ENCODE results near the gene TBC1D9B.

Gene TBC1D9B

GRCh38 chr5:179870403-179870903, 37.2 kb downstream of the TBC1D9B start:
- POLR2A ChIA-PET = no interaction called here
- Histone ChIP-seq H3K27ac (ENCODE audit: insufficient read depth in 1 of 2, low read depth in 1 of 2, low read length in 2 of 2, poor library complexity in 1 of 2, severe bottlenecking in 2 of 2) (no peak overlapping the region), H3K27me3 (replicated peaks in 2 of 5; ENCODE audit: control insufficient read depth in 4 of 5, insufficient read depth in 5 of 5, low read length in 4 of 5) (no peaks in the 10 kb centered on the region), H3K36me3 (ENCODE audit: control insufficient read depth in 4 of 4, insufficient read depth in 4 of 4, low read length in 3 of 4) (peaks cover 6 to 92% (median 75%) of the 10 kb centered on the region in 4 experiments), H3K9me3 (ENCODE audit: control extremely low read depth in 1 of 5, control insufficient read depth in 4 of 5, insufficient read depth in 2 of 5, low read depth in 1 of 5, low read length in 4 of 5) (no peaks in the 10 kb centered on the region), H3K4me3 (ENCODE audit: control insufficient read depth in 1 of 7, extremely low read depth in 1 of 7, insufficient read depth in 4 of 7, low read depth in 2 of 7, low read length in 6 of 7) (no peak overlapping the region), H3K4me1 (ENCODE audit: control extremely low read depth in 1 of 4, control insufficient read depth in 4 of 4, insufficient read depth in 4 of 4, low read length in 3 of 4) (no peaks in the 10 kb centered on the region)
- DNase-seq = peak in 2 of 3 donors; percentile 55 to 70
- WGBS (ENCODE audit: insufficient coverage) = 98% methylated on average over 14 of the region's 17 CpGs
- CTCF ChIA-PET = interaction anchor here (0.7 to 2.3 kb wide), 6 partner anchors 12 to 222 kb away, joined by 3 to 5 read pairs (median 3); no protein-coding TSS in a partner anchor

- 99% methylated on average over 12 of the region's 16 CpGs for WGBS (ENCODE audit: insufficient coverage)
- no peak overlapping the region for H3K4me3 ChIP-seq (ENCODE audit: control insufficient read depth in 1 of 7, extremely low read depth in 1 of 7, insufficient read depth in 4 of 7, low read depth in 2 of 7, low read length in 6 of 7)
- H3K27me3 ChIP-seq (replicated peaks in 2 of 5; ENCODE audit: control insufficient read depth in 4 of 5, insufficient read depth in 5 of 5, low read length in 4 of 5) = no peaks in the 10 kb centered on the region
- no peak overlapping the region for H3K27ac ChIP-seq (ENCODE audit: insufficient read depth in 1 of 2, low read depth in 1 of 2, low read length in 2 of 2, poor library complexity in 1 of 2, severe bottlenecking in 2 of 2)
- no peaks in the 10 kb centered on the region for H3K4me1 ChIP-seq (ENCODE audit: control extremely low read depth in 1 of 4, control insufficient read depth in 4 of 4, insufficient read depth in 4 of 4, low read length in 3 of 4)
- no peaks in the 10 kb centered on the region for H3K9me3 ChIP-seq (ENCODE audit: control extremely low read depth in 1 of 5, control insufficient read depth in 4 of 5, insufficient read depth in 2 of 5, low read depth in 1 of 5, low read length in 4 of 5)
- H3K36me3 ChIP-seq (ENCODE audit: control insufficient read depth in 4 of 4, insufficient read depth in 4 of 4, low read length in 3 of 4) = peaks cover 6 to 92% (median 73%) of the 10 kb centered on the region in 4 experiments
- ChIA-PET CTCF (interaction anchor here (0.6 to 2.3 kb wide), 5 partner anchors 13 to 136 kb away, joined by 3 to 5 read pairs (median 4); no protein-coding TSS in a partner anchor), POLR2A (interaction anchor here (0.7 kb wide), 1 partner anchor 124 kb away, joined by 3 read pairs; no protein-coding TSS in a partner anchor)
- DNase-seq = no peak
Measured at GRCh38 chr5:179869641-179870402, 37.9 kb downstream of the TBC1D9B start.

GRCh38 chr5:179869101-179869500, 38.6 kb downstream of the TBC1D9B start:
- no peak for DNase-seq
- 97% methylated on average over 5 of the region's 5 CpGs for WGBS (ENCODE audit: insufficient coverage)
- peaks cover 4 to 91% (median 73%) of the 10 kb centered on the region in 4 experiments for H3K36me3 ChIP-seq (ENCODE audit: control insufficient read depth in 4 of 4, insufficient read depth in 4 of 4, low read length in 3 of 4)
- CTCF ChIA-PET = interaction anchor here (0.6 to 2.3 kb wide), 7 partner anchors 9 to 133 kb away, joined by 3 to 5 read pairs (median 3); no protein-coding TSS in a partner anchor
- POLR2A ChIA-PET = interaction anchor here (0.7 kb wide), 2 partner anchors 32 to 125 kb away, joined by 3 read pairs; no protein-coding TSS in a partner anchor
- no peaks in the 10 kb centered on the region for H3K4me1 ChIP-seq (ENCODE audit: control extremely low read depth in 1 of 4, control insufficient read depth in 4 of 4, insufficient read depth in 4 of 4, low read length in 3 of 4)
- H3K27me3 ChIP-seq (replicated peaks in 2 of 5; ENCODE audit: control insufficient read depth in 4 of 5, insufficient read depth in 5 of 5, low read length in 4 of 5) = no peaks in the 10 kb centered on the region
- H3K9me3 ChIP-seq (ENCODE audit: control extremely low read depth in 1 of 5, control insufficient read depth in 4 of 5, insufficient read depth in 2 of 5, low read depth in 1 of 5, low read length in 4 of 5) = no peaks in the 10 kb centered on the region
- no peak overlapping the region for H3K4me3 ChIP-seq (ENCODE audit: control insufficient read depth in 1 of 7, extremely low read depth in 1 of 7, insufficient read depth in 4 of 7, low read depth in 2 of 7, low read length in 6 of 7)
- H3K27ac ChIP-seq (ENCODE audit: insufficient read depth in 1 of 2, low read depth in 1 of 2, low read length in 2 of 2, poor library complexity in 1 of 2, severe bottlenecking in 2 of 2) = no peak overlapping the region

DNA sequence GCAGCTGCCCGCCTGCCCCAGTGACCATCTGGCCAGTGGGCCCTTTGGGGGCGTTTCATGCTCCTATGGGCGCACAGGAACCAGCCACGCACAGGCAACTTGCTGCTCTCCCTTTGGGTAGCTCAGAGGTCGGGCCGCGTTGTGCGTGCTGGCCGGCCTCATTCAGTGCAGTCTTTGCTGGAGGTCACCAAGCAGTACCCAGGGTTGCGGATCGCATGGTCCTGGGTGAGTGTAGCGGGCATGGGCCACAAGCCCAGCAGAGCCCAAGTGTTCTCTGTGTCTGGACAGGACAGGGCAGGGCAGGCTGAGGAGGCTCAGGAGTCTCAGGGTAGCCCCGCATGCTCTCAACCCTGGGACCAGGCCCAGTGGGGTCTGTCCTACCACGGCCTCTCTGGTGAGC, 39.2 kb downstream of the TBC1D9B start:
- over 99% methylated on average over 14 of the region's 14 CpGs for WGBS (ENCODE audit: insufficient coverage)

DNA sequence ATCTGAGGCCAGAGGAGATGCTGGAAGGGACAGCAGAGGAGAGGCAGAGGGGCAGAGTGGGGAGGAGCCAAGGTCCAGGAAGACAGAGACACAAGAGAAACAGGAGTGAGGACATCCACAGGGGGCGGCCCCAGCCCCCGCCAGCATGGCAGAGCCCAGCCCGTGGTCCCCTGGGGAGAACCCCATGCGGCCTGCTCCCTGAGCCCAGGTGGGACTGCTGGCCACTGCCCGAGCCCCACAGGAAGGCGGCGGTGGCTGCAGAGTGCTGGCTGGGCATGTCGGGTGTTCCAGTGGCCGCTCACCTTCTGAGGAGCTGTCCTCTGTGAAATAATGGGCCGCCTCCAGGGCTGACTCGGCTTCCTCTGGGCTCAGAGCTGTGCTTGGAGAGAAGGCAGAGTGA, 40.2 kb downstream of the TBC1D9B start:
- Histone ChIP-seq H3K4me1 (ENCODE audit: control extremely low read depth in 1 of 4, control insufficient read depth in 4 of 4, insufficient read depth in 4 of 4, low read length in 3 of 4) (no peaks in the 10 kb centered on the region), H3K27me3 (replicated peaks in 2 of 5; ENCODE audit: control insufficient read depth in 4 of 5, insufficient read depth in 5 of 5, low read length in 4 of 5) (no peaks in the 10 kb centered on the region), H3K36me3 (ENCODE audit: control insufficient read depth in 4 of 4, insufficient read depth in 4 of 4, low read length in 3 of 4) (peaks cover 7 to 91% (median 71%) of the 10 kb centered on the region in 4 experiments), H3K9me3 (ENCODE audit: control extremely low read depth in 1 of 5, control insufficient read depth in 4 of 5, insufficient read depth in 2 of 5, low read depth in 1 of 5, low read length in 4 of 5) (no peaks in the 10 kb centered on the region), H3K27ac (ENCODE audit: insufficient read depth in 1 of 2, low read depth in 1 of 2, low read length in 2 of 2, poor library complexity in 1 of 2, severe bottlenecking in 2 of 2) (no peak overlapping the region), H3K4me3 (ENCODE audit: control insufficient read depth in 1 of 7, extremely low read depth in 1 of 7, insufficient read depth in 4 of 7, low read depth in 2 of 7, low read length in 6 of 7) (no peak overlapping the region)
- ChIA-PET POLR2A (no interaction called here), CTCF (interaction anchor here (1.1 kb wide), 1 partner anchor 106 kb away, joined by 3 read pairs; no protein-coding TSS in a partner anchor)
- 99% methylated on average over 11 of the region's 11 CpGs for WGBS (ENCODE audit: insufficient coverage)
- DNase-seq = no peak

More for the DNA sequence above, 39.2 kb downstream of the TBC1D9B start:
- DNase-seq = no peak
- Histone ChIP-seq H3K9me3 (ENCODE audit: control extremely low read depth in 1 of 5, control insufficient read depth in 4 of 5, insufficient read depth in 2 of 5, low read depth in 1 of 5, low read length in 4 of 5) (no peaks in the 10 kb centered on the region), H3K4me1 (ENCODE audit: control extremely low read depth in 1 of 4, control insufficient read depth in 4 of 4, insufficient read depth in 4 of 4, low read length in 3 of 4) (no peaks in the 10 kb centered on the region), H3K4me3 (ENCODE audit: control insufficient read depth in 1 of 7, extremely low read depth in 1 of 7, insufficient read depth in 4 of 7, low read depth in 2 of 7, low read length in 6 of 7) (no peak overlapping the region), H3K36me3 (ENCODE audit: control insufficient read depth in 4 of 4, insufficient read depth in 4 of 4, low read length in 3 of 4) (peaks cover 5 to 91% (median 74%) of the 10 kb centered on the region in 4 experiments), H3K27me3 (replicated peaks in 2 of 5; ENCODE audit: control insufficient read depth in 4 of 5, insufficient read depth in 5 of 5, low read length in 4 of 5) (no peaks in the 10 kb centered on the region), H3K27ac (ENCODE audit: insufficient read depth in 1 of 2, low read depth in 1 of 2, low read length in 2 of 2, poor library complexity in 1 of 2, severe bottlenecking in 2 of 2) (no peak overlapping the region)
- POLR2A ChIA-PET = interaction anchor here (0.7 kb wide), 1 partner anchor 31 kb away, joined by 3 read pairs; no protein-coding TSS in a partner anchor
- CTCF ChIA-PET = interaction anchor here (0.6 to 2.0 kb wide), 6 partner anchors 9 to 133 kb away, joined by 3 to 4 read pairs (median 3); no protein-coding TSS in a partner anchor

- CTCF ChIA-PET = interaction anchor here (1.1 kb wide), 1 partner anchor 106 kb away, joined by 3 read pairs; no protein-coding TSS in a partner anchor
- no peaks in the 10 kb centered on the region for H3K9me3 ChIP-seq (ENCODE audit: control extremely low read depth in 1 of 5, control insufficient read depth in 4 of 5, insufficient read depth in 2 of 5, low read depth in 1 of 5, low read length in 4 of 5)
- H3K36me3 ChIP-seq (ENCODE audit: control insufficient read depth in 4 of 4, insufficient read depth in 4 of 4, low read length in 3 of 4) = peaks cover 6 to 91% (median 71%) of the 10 kb centered on the region in 4 experiments
- no peaks in the 10 kb centered on the region for H3K4me1 ChIP-seq (ENCODE audit: control extremely low read depth in 1 of 4, control insufficient read depth in 4 of 4, insufficient read depth in 4 of 4, low read length in 3 of 4)
- no peak for DNase-seq
- no peaks in the 10 kb centered on the region for H3K27me3 ChIP-seq (replicated peaks in 2 of 5; ENCODE audit: control insufficient read depth in 4 of 5, insufficient read depth in 5 of 5, low read length in 4 of 5)
- no peak overlapping the region for H3K4me3 ChIP-seq (ENCODE audit: control insufficient read depth in 1 of 7, extremely low read depth in 1 of 7, insufficient read depth in 4 of 7, low read depth in 2 of 7, low read length in 6 of 7)
- POLR2A ChIA-PET = no interaction called here
- H3K27ac ChIP-seq (ENCODE audit: insufficient read depth in 1 of 2, low read depth in 1 of 2, low read length in 2 of 2, poor library complexity in 1 of 2, severe bottlenecking in 2 of 2) = no peak overlapping the region
- WGBS (ENCODE audit: insufficient coverage) = 98% methylated on average over 6 of the region's 6 CpGs
Measured at GRCh38 chr5:179867079-179867465, 40.6 kb downstream of the TBC1D9B start.
